ENCODE data around the gene C13orf46. TPM values are rescaled to one million over a fixed set of nuclear protein-coding genes. Genes with fewer than 3 reads are reported as not detected.

Gene C13orf46
- total RNA-seq, 3 donors from 2014 or later = 1.3 to 1.8 (median 1.6) TPM

DNA sequence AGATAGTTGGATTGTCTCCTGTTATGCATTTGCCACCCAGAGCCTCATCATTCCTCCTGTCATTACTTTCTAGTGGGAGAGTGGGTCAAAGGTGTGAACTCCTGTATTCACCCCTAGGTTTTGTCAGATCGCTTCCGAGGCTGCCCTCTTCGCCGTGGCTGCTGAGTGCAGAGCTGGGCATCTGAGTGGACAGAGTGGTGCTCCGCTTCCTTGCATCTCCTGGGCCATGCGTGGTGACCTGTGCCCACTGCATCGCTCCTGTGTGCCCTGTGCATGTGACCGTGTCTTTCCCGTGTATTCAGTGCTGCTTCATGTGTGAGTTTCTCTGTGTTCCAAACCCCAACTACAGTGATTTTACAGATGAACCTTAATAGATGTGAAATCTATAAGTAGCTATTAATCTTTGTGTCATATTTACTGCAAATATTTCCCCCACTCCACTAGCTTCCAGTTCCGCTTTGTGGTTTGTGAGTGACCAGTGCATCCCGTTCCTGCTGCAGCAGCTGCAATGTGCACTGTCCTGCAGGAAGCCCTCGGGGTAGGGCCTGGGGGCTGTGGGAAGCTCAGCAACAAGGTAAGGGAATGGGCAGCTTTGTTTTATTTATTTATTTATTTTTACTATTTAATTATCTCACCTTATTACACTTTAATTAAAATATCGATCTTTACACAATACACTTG is 53.1 kb downstream of the C13orf46 start:
- TF ChIP-seq, protein P1, sequence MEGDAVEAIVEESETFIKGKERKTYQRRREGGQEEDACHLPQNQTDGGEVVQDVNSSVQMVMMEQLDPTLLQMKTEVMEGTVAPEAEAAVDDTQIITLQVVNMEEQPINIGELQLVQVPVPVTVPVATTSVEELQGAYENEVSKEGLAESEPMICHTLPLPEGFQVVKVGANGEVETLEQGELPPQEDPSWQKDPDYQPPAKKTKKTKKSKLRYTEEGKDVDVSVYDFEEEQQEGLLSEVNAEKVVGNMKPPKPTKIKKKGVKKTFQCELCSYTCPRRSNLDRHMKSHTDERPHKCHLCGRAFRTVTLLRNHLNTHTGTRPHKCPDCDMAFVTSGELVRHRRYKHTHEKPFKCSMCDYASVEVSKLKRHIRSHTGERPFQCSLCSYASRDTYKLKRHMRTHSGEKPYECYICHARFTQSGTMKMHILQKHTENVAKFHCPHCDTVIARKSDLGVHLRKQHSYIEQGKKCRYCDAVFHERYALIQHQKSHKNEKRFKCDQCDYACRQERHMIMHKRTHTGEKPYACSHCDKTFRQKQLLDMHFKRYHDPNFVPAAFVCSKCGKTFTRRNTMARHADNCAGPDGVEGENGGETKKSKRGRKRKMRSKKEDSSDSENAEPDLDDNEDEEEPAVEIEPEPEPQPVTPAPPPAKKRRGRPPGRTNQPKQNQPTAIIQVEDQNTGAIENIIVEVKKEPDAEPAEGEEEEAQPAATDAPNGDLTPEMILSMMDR (IDR thresholded peaks at IDR 0.05) = no peak
- no peaks in the 10 kb centered on the region for H3K4me1 ChIP-seq (ENCODE audit: low read depth)
- DNase-seq = no peak
- intact Hi-C loops (cut with DNase I, micrococcal nuclease) = no loop called here
- H3K9me3 ChIP-seq = peaks cover 5% of the 10 kb centered on the region
- no peaks in the 10 kb centered on the region for H3K36me3 ChIP-seq (ENCODE audit: low read depth)
- H3K4me3 ChIP-seq = no peak overlapping the region
- no peak for ATAC-seq

DNA sequence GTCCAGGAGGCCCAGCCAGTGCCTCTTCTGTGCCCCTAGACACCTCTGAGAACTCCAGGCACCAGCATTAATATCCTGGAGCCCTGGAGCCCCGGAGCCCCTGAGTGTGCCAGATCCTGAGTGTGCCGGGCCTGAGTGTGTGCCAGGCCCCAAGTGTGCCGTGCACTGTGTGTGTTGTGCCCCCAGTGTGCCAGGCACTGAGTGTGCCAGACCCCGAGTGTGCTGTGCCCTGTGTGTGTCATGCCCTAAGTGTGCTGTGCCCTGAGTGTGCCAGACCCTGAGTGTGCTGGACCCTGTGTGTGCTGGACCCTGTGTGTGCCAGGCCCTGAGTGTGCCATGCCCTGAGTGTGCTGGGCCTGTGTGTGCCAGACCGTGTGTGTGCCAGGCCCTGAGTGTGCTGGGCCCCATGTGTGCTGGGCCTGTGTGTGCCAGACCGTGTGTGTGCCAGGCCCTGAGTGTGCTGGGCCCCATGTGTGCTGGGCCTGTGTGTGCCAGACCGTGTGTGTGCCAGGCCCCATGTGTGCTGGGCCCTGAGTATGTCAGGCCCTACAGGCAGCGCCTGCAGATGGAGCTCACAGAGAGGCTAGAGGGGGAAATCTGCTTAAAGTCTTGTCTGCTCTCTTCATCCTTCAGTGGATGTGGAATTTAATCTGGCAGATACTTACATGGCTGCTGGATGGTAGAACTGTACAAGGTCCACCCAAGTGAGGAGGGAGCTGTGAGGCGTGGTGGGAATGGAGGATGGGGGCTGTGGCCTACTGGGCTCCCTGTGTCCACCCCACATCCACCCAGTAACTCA is 53.9 kb downstream of the C13orf46 start:
- Histone ChIP-seq H3K4me3 (no peak overlapping the region), H3K9me3 (peaks cover 5% of the 10 kb centered on the region), H3K36me3 (ENCODE audit: low read depth) (no peaks in the 10 kb centered on the region), H3K4me1 (ENCODE audit: low read depth) (no peaks in the 10 kb centered on the region)
- TF ChIP-seq, protein P1 (IDR thresholded peaks at IDR 0.05) = no peak
- no peak for DNase-seq
- ATAC-seq = no peak
- intact Hi-C loops (cut with DNase I, micrococcal nuclease) = no loop called here

DNA sequence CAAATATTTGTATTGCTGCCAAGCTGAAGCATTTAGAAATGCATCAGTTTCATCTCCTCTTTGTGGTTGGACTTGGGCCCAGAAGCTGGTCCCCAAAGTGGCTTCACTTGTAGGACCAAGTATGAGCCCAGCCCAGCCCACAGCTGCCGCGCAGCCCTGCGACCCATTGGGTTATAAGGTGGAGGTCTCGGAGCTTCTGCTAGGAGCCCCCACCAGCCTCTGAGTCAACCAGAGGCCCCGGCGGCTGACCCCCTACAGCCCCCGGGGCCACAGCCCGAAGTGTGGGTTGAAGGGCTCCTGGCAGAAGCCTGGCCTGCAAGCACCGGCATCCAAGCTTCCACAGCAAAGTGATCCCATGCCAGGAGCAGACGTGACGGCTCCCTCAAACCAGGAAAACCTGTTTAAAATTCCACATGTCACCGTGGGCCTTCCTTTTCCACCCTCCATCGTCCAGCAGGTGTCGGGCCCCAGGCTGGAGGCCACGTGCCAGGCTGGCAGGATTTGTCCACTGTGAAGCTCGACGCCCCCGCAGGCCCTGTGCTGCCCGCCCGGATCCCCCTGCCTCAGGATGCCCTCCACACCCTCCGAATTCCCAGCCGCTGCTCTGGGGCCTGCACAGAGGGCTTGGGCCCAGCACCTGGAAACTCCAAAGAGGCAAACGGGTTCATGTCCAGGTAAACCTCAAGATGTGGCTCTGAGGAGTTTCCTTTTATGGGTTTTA is 54.7 kb downstream of the C13orf46 start:
- intact Hi-C loops (cut with DNase I, micrococcal nuclease) = no loop called here
- TF ChIP-seq, protein P1 (IDR thresholded peaks at IDR 0.05) = no peak
- ATAC-seq (no peak), DNase-seq (no peak)
- H3K36me3 ChIP-seq (ENCODE audit: low read depth) = no peaks in the 10 kb centered on the region
- H3K9me3 ChIP-seq = peaks cover 5% of the 10 kb centered on the region
- H3K4me1 ChIP-seq (ENCODE audit: low read depth) = no peaks in the 10 kb centered on the region
- H3K4me3 ChIP-seq = no peak overlapping the region

DNA sequence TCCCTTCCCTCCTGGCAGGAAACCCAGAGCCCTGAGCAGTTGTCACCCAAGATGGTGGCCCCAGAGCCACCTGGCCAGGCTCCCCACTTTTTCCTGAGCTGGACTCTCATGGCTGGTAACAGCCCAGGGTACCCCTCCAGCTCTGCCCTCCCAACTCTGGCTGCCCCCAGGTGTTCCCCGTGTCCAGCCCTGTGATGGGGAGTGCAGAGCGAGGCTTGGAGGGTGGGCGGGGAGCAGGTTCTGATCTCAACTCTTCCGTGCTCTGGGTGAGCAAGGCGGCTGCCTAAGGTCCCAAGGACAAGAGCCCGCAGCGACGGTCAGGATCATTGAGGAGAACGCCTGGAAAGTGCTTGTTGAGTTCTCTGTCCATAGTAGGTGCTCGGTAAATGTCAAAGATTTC is 55.3 kb downstream of the C13orf46 start:
- no peak for ATAC-seq
- no peaks in the 10 kb centered on the region for H3K4me1 ChIP-seq (ENCODE audit: low read depth)
- H3K4me3 ChIP-seq = no peak overlapping the region
- no peaks in the 10 kb centered on the region for H3K36me3 ChIP-seq (ENCODE audit: low read depth)
- DNase-seq = no peak
- TF ChIP-seq, protein P1 (IDR thresholded peaks at IDR 0.05) = no peak
- intact Hi-C loops (cut with DNase I, micrococcal nuclease) = no loop called here
- H3K9me3 ChIP-seq = peaks cover 5% of the 10 kb centered on the region

DNA sequence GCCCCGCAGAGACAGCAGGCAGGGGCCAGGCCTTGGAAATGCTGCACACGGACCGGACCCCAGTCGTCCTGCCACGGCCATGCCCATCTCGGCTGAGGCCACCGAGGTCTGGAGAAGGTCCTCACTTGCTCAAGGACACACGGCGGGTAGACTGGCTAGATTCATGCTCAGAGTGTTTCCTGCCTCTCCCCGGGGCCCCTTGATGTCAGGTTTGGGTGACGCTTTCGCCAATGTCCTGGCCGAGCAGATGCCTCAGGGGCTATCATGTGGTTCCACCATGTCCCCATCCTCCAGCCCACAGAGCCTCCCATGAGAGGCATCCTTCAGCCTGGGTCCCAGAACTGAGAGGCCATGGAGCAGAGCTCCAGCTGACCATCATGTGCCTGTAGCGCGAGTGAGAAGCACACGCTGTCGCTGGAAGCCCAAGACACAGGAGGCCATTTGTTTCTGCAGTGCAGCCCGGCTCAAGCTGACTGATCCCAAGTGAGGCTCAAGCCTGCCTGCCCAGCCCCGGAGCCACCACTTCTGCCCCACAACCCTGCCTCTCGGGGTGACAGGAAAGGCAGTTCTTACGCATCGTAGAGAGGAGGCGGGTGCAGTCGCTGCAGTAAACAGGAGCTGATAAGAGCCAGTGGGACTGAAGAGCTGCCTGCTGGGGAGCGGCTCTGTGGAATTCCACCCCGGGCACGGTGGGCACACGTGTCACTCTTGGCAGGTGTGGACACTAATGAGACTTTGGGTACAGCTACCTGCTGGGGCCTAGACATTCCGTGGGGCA is 56.1 kb downstream of the C13orf46 start:
- ATAC-seq (no peak), DNase-seq (no peak)
- Histone ChIP-seq H3K4me3 (no peak overlapping the region), H3K9me3 (peaks cover 5% of the 10 kb centered on the region), H3K36me3 (ENCODE audit: low read depth) (no peaks in the 10 kb centered on the region), H3K4me1 (ENCODE audit: low read depth) (no peaks in the 10 kb centered on the region)
- intact Hi-C loops (cut with DNase I, micrococcal nuclease) = no loop called here
- TF ChIP-seq, protein P1 (IDR thresholded peaks at IDR 0.05) = no peak

Measured in mucosa of descending colon (tissue), 3 donors.